Measurements from ENCODE around the gene F2RL2. TPM values are rescaled to one million over a fixed set of nuclear protein-coding genes. Genes with fewer than 3 reads are reported as not detected.

The F2RL2 gene
- total and polyA plus RNA-seq, 2 of the 4 experiments (the other 2 are of a cell fraction) = 21.7 to 32.8 TPM

DNA sequence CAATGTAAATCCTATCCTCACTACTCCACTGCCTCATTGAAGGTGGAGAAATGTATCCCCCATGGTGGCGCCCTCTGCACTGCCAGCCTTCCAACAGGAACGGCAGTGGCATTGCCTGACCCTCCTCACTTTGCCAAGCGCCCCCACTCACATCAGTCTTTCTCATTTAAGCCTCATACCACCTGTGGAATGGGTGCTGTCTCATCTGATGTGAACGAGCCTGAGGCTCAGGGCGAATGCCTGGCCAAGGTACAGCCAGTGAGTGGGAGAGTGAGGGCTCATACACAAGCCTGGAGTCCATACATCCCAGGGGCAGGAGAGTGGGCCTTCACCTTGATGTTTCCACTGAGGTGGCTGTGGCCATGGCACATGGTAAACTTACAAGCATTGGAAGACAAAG, 10.3 kb downstream of the F2RL2 start:
- in situ Hi-C loops (cut with MboI; ENCODE audit: low sequenced_read_pairs) (no loop called here), intact Hi-C loops (cut with micrococcal nuclease) (no loop called here), dilution Hi-C loops (cut with HindIII; ENCODE audit: low sequenced_read_pairs, unreplicated experiment) (no loop called here)
- no peak overlapping the region for H4K5ac ChIP-seq (ENCODE audit: low read depth, low read length)
- no TSS peak for BruUV-seq (replicated peaks)
- H3K79me1 ChIP-seq (ENCODE audit: low read depth in 1 of 2, low read length in 2 of 2) = peaks cover 6 to 10% of the 10 kb centered on the region in 2 experiments; a peak in 2 of 4 replicates
- H2BK120ac ChIP-seq (ENCODE audit: low read depth, low read length) = 0 out of 2 replicates have a peak overlapping the region, but pooled peaks have one; percentile 24
- H3K36me3 ChIP-seq (ENCODE audit: control insufficient read depth, insufficient read depth, low read length) = peaks cover 3% of the 10 kb centered on the region
- no peak for ATAC-seq (ENCODE audit: low read depth)
- no peak overlapping the region for H3K18ac ChIP-seq (ENCODE audit: low read depth, low read length)
- H2AK5ac ChIP-seq (ENCODE audit: low read depth, low read length) = peak overlapping the region; percentile 76
- no peak overlapping the region for H3K27ac ChIP-seq (ENCODE audit: insufficient read depth, low read length)
- CTCF ChIA-PET = no interaction called here
- peaks cover 9% of the 10 kb centered on the region; the same call in 1 of the 2 replicates for H3K4me1 ChIP-seq (ENCODE audit: control insufficient read depth, insufficient read depth, low read length)
- H3K4me3 ChIP-seq (ENCODE audit: insufficient read depth, low read depth, low read length) = no peak overlapping the region
- H2AFZ ChIP-seq (replicated peaks; ENCODE audit: low read length, poor library complexity) = no peak overlapping the region
- no peak for DNase-seq
- peaks cover 14% of the 10 kb centered on the region for H3K9me1 ChIP-seq (ENCODE audit: insufficient read depth, low read length)
- no peak overlapping the region for H2BK15ac ChIP-seq (ENCODE audit: low read depth, low read length)
- H3K9ac ChIP-seq (ENCODE audit: low read depth, low read length) = no peak overlapping the region
- H3K23ac ChIP-seq (ENCODE audit: low read depth, low read length) = no peak overlapping the region
- TF ChIP-seq MAFK (IDR thresholded peaks at IDR 0.05; ENCODE audit: low read depth, low read length) (no peak), RFX5 (IDR thresholded peaks at IDR 0.05; ENCODE audit: low read depth, low read length) (no peak), MXI1 (IDR thresholded peaks at IDR 0.05; ENCODE audit: borderline replicate concordance, low read depth, low read length) (no peak), NFE2L2 (IDR thresholded peaks at IDR 0.05; ENCODE audit: low read depth, low read length) (no peak), CHD1 (IDR thresholded peaks at IDR 0.05; ENCODE audit: low read depth, low read length) (no peak), MAZ (IDR thresholded peaks at IDR 0.05; ENCODE audit: borderline replicate concordance, low read depth, low read length) (no peak), SMC3 (IDR thresholded peaks at IDR 0.05; ENCODE audit: low read depth, low read length) (no peak), FOS (IDR thresholded peaks at IDR 0.05; ENCODE audit: low read depth, low read length) (no peak), POLR2A (IDR thresholded peaks at IDR 0.05; ENCODE audit: low read depth, low read length) (no peak), RAD21 (IDR thresholded peaks at IDR 0.05; ENCODE audit: low read length) (no peak), RCOR1 (IDR thresholded peaks at IDR 0.05; ENCODE audit: insufficient replicate concordance, low read length) (no peak), BHLHE40 (IDR thresholded peaks at IDR 0.05; ENCODE audit: low read depth, low read length) (no peak), CEBPB (IDR thresholded peaks at IDR 0.05; ENCODE audit: low read depth, low read length) (no peak)
- TF ChIP-seq, protein P1, sequence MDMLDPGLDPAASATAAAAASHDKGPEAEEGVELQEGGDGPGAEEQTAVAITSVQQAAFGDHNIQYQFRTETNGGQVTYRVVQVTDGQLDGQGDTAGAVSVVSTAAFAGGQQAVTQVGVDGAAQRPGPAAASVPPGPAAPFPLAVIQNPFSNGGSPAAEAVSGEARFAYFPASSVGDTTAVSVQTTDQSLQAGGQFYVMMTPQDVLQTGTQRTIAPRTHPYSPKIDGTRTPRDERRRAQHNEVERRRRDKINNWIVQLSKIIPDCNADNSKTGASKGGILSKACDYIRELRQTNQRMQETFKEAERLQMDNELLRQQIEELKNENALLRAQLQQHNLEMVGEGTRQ (IDR thresholded peaks at IDR 0.05; ENCODE audit: low read depth, low read length) = no peak
- TF ChIP-seq, protein P2, sequence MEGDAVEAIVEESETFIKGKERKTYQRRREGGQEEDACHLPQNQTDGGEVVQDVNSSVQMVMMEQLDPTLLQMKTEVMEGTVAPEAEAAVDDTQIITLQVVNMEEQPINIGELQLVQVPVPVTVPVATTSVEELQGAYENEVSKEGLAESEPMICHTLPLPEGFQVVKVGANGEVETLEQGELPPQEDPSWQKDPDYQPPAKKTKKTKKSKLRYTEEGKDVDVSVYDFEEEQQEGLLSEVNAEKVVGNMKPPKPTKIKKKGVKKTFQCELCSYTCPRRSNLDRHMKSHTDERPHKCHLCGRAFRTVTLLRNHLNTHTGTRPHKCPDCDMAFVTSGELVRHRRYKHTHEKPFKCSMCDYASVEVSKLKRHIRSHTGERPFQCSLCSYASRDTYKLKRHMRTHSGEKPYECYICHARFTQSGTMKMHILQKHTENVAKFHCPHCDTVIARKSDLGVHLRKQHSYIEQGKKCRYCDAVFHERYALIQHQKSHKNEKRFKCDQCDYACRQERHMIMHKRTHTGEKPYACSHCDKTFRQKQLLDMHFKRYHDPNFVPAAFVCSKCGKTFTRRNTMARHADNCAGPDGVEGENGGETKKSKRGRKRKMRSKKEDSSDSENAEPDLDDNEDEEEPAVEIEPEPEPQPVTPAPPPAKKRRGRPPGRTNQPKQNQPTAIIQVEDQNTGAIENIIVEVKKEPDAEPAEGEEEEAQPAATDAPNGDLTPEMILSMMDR (conservative IDR thresholded peaks at IDR 0.05; ENCODE audit: low read depth, low read length) = no peak
- TF ChIP-seq, protein P3, sequence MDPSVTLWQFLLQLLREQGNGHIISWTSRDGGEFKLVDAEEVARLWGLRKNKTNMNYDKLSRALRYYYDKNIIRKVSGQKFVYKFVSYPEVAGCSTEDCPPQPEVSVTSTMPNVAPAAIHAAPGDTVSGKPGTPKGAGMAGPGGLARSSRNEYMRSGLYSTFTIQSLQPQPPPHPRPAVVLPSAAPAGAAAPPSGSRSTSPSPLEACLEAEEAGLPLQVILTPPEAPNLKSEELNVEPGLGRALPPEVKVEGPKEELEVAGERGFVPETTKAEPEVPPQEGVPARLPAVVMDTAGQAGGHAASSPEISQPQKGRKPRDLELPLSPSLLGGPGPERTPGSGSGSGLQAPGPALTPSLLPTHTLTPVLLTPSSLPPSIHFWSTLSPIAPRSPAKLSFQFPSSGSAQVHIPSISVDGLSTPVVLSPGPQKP (IDR thresholded peaks at IDR 0.05; ENCODE audit: borderline replicate concordance, low read depth, low read length) = no peak
- no peak overlapping the region for H3K56ac ChIP-seq (ENCODE audit: extremely low read depth, insufficient read depth, low read length)
- no peaks in the 10 kb centered on the region for H3K27me3 ChIP-seq (ENCODE audit: control insufficient read depth, insufficient read depth, low read length)
- H2AK9ac ChIP-seq (replicated peaks; ENCODE audit: low read depth, low read length, poor library complexity) = no peak overlapping the region
- H4K8ac ChIP-seq (ENCODE audit: low read depth in 2 of 2, low read length in 2 of 2) = no peak overlapping the region
- no peak overlapping the region for H3K14ac ChIP-seq (replicated peaks; ENCODE audit: low read depth, low read length)
- no peak overlapping the region for H2BK5ac ChIP-seq (ENCODE audit: low read depth, low read length, poor library complexity, severe bottlenecking)
- POLR2A ChIA-PET (ENCODE audit: unreplicated experiment) = no interaction called here
- no peaks in the 10 kb centered on the region for H3K9me3 ChIP-seq (ENCODE audit: control insufficient read depth, insufficient read depth, low read length)
- no peak overlapping the region for H4K91ac ChIP-seq (ENCODE audit: insufficient read depth, low read depth, low read length)
- H3K4me2 ChIP-seq (ENCODE audit: low read depth, low read length) = no peak overlapping the region
- H3K4ac ChIP-seq (ENCODE audit: low read depth, low read length) = peak overlapping the region; percentile 37; the same call in 1 of the 2 replicates
- H4K20me1 ChIP-seq (ENCODE audit: insufficient read depth, low read length) = no peaks in the 10 kb centered on the region
- 43% methylated on average over 2 of the region's 5 CpGs; no CpG with 5 or more reads in 1 of the 2 experiments for WGBS, 2 experiments (ENCODE audit: extremely low coverage in 2 of 2, insufficient read length in 1 of 2)
- H2BK20ac ChIP-seq (ENCODE audit: low read depth, low read length) = no peak overlapping the region

Measured in IMR-90 (cell line).